Astrocyte (in vitro differentiated cells and primary cell): ENCODE data around the gene DDX46.

Experiments
- EZH2 ChIP-seq: IDR thresholded peaks from 2 replicates; pipeline ENCODE4 v1.6.1; 2012; ENCODE audit warnings: mild to moderate bottlenecking, low read length, inconsistent platforms; ENCODE audit not compliant: insufficient read depth
- TF ChIP-seq, protein P1 (sequence below): IDR thresholded peaks from 2 replicates; pipeline ENCODE4 v1.5.1; 2011; ENCODE audit warnings: low read depth, mild to moderate bottlenecking, inconsistent platforms, low read length, moderate library complexity; ENCODE audit not compliant: insufficient read depth

DNA sequence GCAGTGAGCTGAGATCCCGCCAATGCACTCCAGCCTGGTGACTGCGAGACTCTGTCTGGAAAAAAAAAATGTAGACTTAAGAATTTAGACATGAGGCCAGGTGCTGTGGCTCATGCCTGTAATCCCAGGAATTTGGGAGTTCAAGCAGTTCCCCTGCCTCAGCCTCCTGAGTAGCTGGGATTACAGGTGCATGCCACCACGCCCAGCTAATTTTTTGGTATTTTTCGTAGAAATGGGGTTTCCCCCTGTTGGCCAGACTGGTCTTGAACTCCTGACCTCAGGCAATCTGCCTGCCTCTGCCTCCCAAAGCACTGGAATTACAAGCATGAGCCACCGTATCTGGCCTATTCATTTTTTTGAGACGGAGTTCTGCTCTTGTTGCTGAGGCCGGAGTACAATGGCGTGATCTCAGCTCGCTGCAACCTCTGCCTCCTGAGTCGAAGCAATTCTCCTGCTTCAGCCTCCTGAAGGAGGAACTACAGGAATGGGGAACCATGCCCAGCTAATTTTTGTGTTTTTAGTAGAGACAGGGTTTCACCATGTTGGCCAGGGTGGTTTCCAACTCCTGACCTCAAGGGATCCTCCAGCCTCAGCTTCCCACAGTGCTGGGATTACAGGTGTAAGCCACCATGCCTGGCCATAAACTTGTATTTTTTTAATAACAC lies 14.0 kb downstream of the DDX46 start:
- TF ChIP-seq, protein P1, sequence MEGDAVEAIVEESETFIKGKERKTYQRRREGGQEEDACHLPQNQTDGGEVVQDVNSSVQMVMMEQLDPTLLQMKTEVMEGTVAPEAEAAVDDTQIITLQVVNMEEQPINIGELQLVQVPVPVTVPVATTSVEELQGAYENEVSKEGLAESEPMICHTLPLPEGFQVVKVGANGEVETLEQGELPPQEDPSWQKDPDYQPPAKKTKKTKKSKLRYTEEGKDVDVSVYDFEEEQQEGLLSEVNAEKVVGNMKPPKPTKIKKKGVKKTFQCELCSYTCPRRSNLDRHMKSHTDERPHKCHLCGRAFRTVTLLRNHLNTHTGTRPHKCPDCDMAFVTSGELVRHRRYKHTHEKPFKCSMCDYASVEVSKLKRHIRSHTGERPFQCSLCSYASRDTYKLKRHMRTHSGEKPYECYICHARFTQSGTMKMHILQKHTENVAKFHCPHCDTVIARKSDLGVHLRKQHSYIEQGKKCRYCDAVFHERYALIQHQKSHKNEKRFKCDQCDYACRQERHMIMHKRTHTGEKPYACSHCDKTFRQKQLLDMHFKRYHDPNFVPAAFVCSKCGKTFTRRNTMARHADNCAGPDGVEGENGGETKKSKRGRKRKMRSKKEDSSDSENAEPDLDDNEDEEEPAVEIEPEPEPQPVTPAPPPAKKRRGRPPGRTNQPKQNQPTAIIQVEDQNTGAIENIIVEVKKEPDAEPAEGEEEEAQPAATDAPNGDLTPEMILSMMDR: no peak
- TF ChIP-seq EZH2: no peak
